SK-N-SH treated with all-trans-retinoic acid at 6 μM for 48 hours (cell line): ENCODE measurements around the gene ACSBG1.

Experiments
- BACH2 ChIP-seq: fragments of 250-450 bp; sonication (Bioruptor Pico); IDR thresholded peaks from 2 replicates; pipeline ENCODE4 v1.9.0; 2021; ENCODE audit warnings: mild to moderate bottlenecking, borderline replicate concordance
- ESRRG ChIP-seq: fragments of 250-450 bp; sonication (Bioruptor Pico); IDR thresholded peaks from 2 replicates; pipeline ENCODE4 v1.6.1; 2021; ENCODE audit warnings: mild to moderate bottlenecking
- ISL1 ChIP-seq: fragments of 250-450 bp; sonication (Bioruptor Pico); IDR thresholded peaks from 2 replicates; pipeline ENCODE4 v2.1.2; 2022; ENCODE audit warnings: mild to moderate bottlenecking, moderate library complexity
- RARB ChIP-seq: fragments of 250-450 bp; sonication (Bioruptor Pico); IDR thresholded peaks from 2 replicates; pipeline ENCODE4 v1.8.0; 2021; ENCODE audit warnings: mild to moderate bottlenecking, moderate library complexity
- ZNF8 ChIP-seq: fragments of 450-650 bp; formaldehyde crosslinking; IDR thresholded peaks from 2 replicates; pipeline ENCODE4 v1.5.0; 2020; ENCODE audit warnings: mild to moderate bottlenecking, moderate library complexity

- TF ChIP-seq ZNF8 (CRISPR knock-in tag) (no peak), ISL1 (CRISPR knock-in tag) (no peak), BACH2 (CRISPR knock-in tag) (no peak), ESRRG (CRISPR knock-in tag) (no peak), RARB (no peak)
These were observed 17.9 kb downstream of the ACSBG1 start for GRCh38 chr15:78216276-78217104.
